ENCODE measurements around the gene CCL26. TPM values are rescaled to one million over a fixed set of nuclear protein-coding genes. Genes with fewer than 3 reads are reported as not detected.

CCL26 gene
- total and polyA plus RNA-seq, 9 of the 15 experiments (the other 6 are each of a cell fraction or from before 2014, with no cell fraction given), result 2.3 to 26.8 (median 8.4) TPM

- TF ChIP-seq TSHZ1 (CRISPR knock-in tag; IDR thresholded peaks at IDR 0.05) (no peak), RAD21 (CRISPR knock-in tag; conservative IDR thresholded peaks at IDR 0.05 in 1 of 2, IDR thresholded peaks at IDR 0.05 in 1 of 2) (peak; percentile 96 to 98), SMAD1 (IDR thresholded peaks at IDR 0.05; ENCODE audit: low read depth, low read length, partially characterized antibody) (no peak), SREBF2 (CRISPR knock-in tag; IDR thresholded peaks at IDR 0.05) (no peak), PHF20 (IDR thresholded peaks at IDR 0.05; ENCODE audit: partially characterized antibody) (no peak), ZNF384 (IDR thresholded peaks at IDR 0.05; ENCODE audit: low read depth, low read length) (peak; percentile 27; the same call in 1 of the 2 replicates), NCOA2 (IDR thresholded peaks at IDR 0.05; ENCODE audit: partially characterized antibody in 2 of 2) (no peak), KDM1A (IDR thresholded peaks at IDR 0.05) (no peak), ZNF668 (CRISPR knock-in tag; IDR thresholded peaks at IDR 0.05) (no peak), ZNF696 (CRISPR knock-in tag; conservative IDR thresholded peaks at IDR 0.05) (no peak), ZC3H11A (IDR thresholded peaks at IDR 0.05; ENCODE audit: low read depth, low read length) (no peak), ARNT (IDR thresholded peaks at IDR 0.05) (peak in 1 of 2 experiments; percentile 73; a peak in 2 of 4 replicates), CBX3 (IDR thresholded peaks at IDR 0.05; ENCODE audit: borderline replicate concordance in 1 of 2, low read length in 2 of 2) (no peak; a peak in 1 of 3 replicates), NR2C1 (IDR thresholded peaks at IDR 0.05) (no peak), NR2C1 (tag; IDR thresholded peaks at IDR 0.05) (no peak), NR0B1 (IDR thresholded peaks at IDR 0.05; ENCODE audit: partially characterized antibody) (no peak), HOXB6 (CRISPR knock-in tag; IDR thresholded peaks at IDR 0.05; ENCODE audit: borderline replicate concordance) (no peak), PTBP1 (IDR thresholded peaks at IDR 0.05; ENCODE audit: low read depth, low read length) (no peak), ATF3 (IDR thresholded peaks at IDR 0.05) (no peak), ATF3 (CRISPR knock-in tag; conservative IDR thresholded peaks at IDR 0.05) (0 out of 2 replicates have a peak, but pooled peaks have one; percentile 68)
Observed at GRCh38 chr7:75762350-75762917, 9.6 kb downstream of the CCL26 start (continued).
